GM18861 (cell line): Measurements from ENCODE around the gene APBA2.
"Not testable (repeated sequence)": the region's sequence is repeated elsewhere in the genome, so short reads cannot be mapped to it uniquely, and the experiment has no call there.

Source experiments
- ATAC-seq: cut with Tn5 transposase; IDR thresholded peaks from one replicate; pipeline ENCODE4 v1.9.1; 2021; ENCODE audit not compliant: unreplicated experiment

The APBA2 gene

GRCh38 chr15:29149738-29150075 is 263.9 kb downstream of the APBA2 start:
- no peak for ATAC-seq

GRCh38 chr15:29150515-29151483 is 265.0 kb downstream of the APBA2 start:
- no peak for ATAC-seq

GRCh38 chr15:29151484-29151857 is 265.7 kb downstream of the APBA2 start:
- ATAC-seq = no peak

GRCh38 chr15:29156521-29156920 is 270.7 kb downstream of the APBA2 start:
- ATAC-seq = no peak

- ATAC-seq = no peak
These were observed 274.1 kb downstream of the APBA2 start for GRCh38 chr15:29159771-29160455.

- ATAC-seq = no peak
These were observed 276.6 kb downstream of the APBA2 start for GRCh38 chr15:29162411-29162810.

GRCh38 chr15:29167122-29167521 is 281.3 kb downstream of the APBA2 start:
- not testable (repeated sequence) for ATAC-seq
